KMS-11 (cell line): Measurements from ENCODE around the gene FBXW12.
"Not testable (repeated sequence)": the region's sequence is repeated elsewhere in the genome, so short reads cannot be mapped to it uniquely, and the experiment has no call there.

Experiments used
- H2AFZ ChIP-seq: fragments of 200-600 bp; sonication (generic); 2 replicates; pipeline ENCODE4 v1.6.1; 2016; ENCODE audit warnings: antibody characterized with exemption, mixed run types, low read depth
- H3K27ac ChIP-seq: fragments of 200-600 bp; sonication (generic); 2 replicates; pipeline ENCODE4 v1.6.1; 2016; ENCODE audit warnings: mild to moderate bottlenecking, mixed run types
- H3K27me3 ChIP-seq: fragments of 200-600 bp; sonication (generic); 2 replicates; pipeline ENCODE4 v1.6.1; 2017; ENCODE audit warnings: mild to moderate bottlenecking, low read depth, mixed run types, moderate library complexity; ENCODE audit not compliant: insufficient read depth
- H3K36me3 ChIP-seq: fragments of 200-600 bp; sonication (generic); 2 replicates; pipeline ENCODE4 v1.6.1; 2017; ENCODE audit warnings: mild to moderate bottlenecking, mixed run types; ENCODE audit not compliant: insufficient read depth
- H3K4me1 ChIP-seq: fragments of 200-600 bp; sonication (generic); 2 replicates; pipeline ENCODE4 v1.6.1; 2016; ENCODE audit warnings: mild to moderate bottlenecking, low read depth, mixed run types; ENCODE audit not compliant: poor library complexity, severe bottlenecking
- H3K4me2 ChIP-seq: fragments of 200-600 bp; sonication (generic); 2 replicates; pipeline ENCODE4 v1.7.0; 2016; ENCODE audit warnings: mild to moderate bottlenecking, mixed run types
- H3K4me3 ChIP-seq: fragments of 200-600 bp; sonication (generic); IDR thresholded peaks from 2 replicates; pipeline ENCODE4 v1.6.1; 2017; ENCODE audit warnings: low read depth, low read length, mixed read lengths; ENCODE audit not compliant: insufficient read depth
- H3K79me2 ChIP-seq: fragments of 200-600 bp; sonication (generic); 2 replicates; pipeline ENCODE4 v1.6.1; 2016; ENCODE audit warnings: low read depth, mixed run types; ENCODE audit not compliant: insufficient read depth
- H3K9ac ChIP-seq: fragments of 200-600 bp; sonication (generic); 2 replicates; pipeline ENCODE4 v1.6.1; 2016; ENCODE audit warnings: mild to moderate bottlenecking, mixed run types
- H4K20me1 ChIP-seq: fragments of 200-600 bp; sonication (generic); 2 replicates; pipeline ENCODE4 v1.6.1; 2016; ENCODE audit warnings: mild to moderate bottlenecking, mixed run types; ENCODE audit not compliant: insufficient read depth
- CTCF ChIP-seq: fragments of 200-600 bp; sonication (generic); conservative IDR thresholded peaks from 2 replicates; pipeline ENCODE4 v1.6.1; 2017; ENCODE audit warnings: low read depth, mild to moderate bottlenecking, antibody characterized with exemption, low read length, moderate library complexity, mixed read lengths

Gene FBXW12

GRCh38 chr3:48398701-48399386, 26.8 kb downstream of the FBXW12 start:
- H2AFZ ChIP-seq: no peak overlapping the region
- no peak overlapping the region for H3K9ac ChIP-seq
- TF ChIP-seq CTCF: no peak

GRCh38 chr3:48399387-48400172, 27.6 kb downstream of the FBXW12 start:
- Histone ChIP-seq H2AFZ (no peak overlapping the region), H3K9ac (no peak overlapping the region), H3K27me3 (no peaks in the 10 kb centered on the region), H3K4me1 (no peaks in the 10 kb centered on the region), H3K27ac (no peak overlapping the region), H3K4me2 (no peak overlapping the region), H4K20me1 (no peaks in the 10 kb centered on the region), H3K79me2 (no peaks in the 10 kb centered on the region), H3K4me3 (no peak overlapping the region), H3K36me3 (no peaks in the 10 kb centered on the region)
- TF ChIP-seq CTCF: no peak

More at GRCh38 chr3:48398701-48399386, 26.8 kb downstream of the FBXW12 start:
- Histone ChIP-seq H3K4me1 (no peaks in the 10 kb centered on the region), H4K20me1 (no peaks in the 10 kb centered on the region), H3K79me2 (no peaks in the 10 kb centered on the region), H3K27ac (no peak overlapping the region), H3K4me3 (no peak overlapping the region), H3K4me2 (no peak overlapping the region), H3K36me3 (no peaks in the 10 kb centered on the region), H3K27me3 (no peaks in the 10 kb centered on the region)

- Histone ChIP-seq H2AFZ (no peak overlapping the region), H3K27me3 (no peaks in the 10 kb centered on the region), H3K4me3 (no peak overlapping the region), H4K20me1 (no peaks in the 10 kb centered on the region), H3K9ac (no peak overlapping the region), H3K36me3 (no peaks in the 10 kb centered on the region), H3K79me2 (no peaks in the 10 kb centered on the region), H3K27ac (no peak overlapping the region), H3K4me1 (no peaks in the 10 kb centered on the region), H3K4me2 (no peak overlapping the region)
- TF ChIP-seq CTCF: peak; percentile 80
Measured at GRCh38 chr3:48400824-48401433, 28.9 kb downstream of the FBXW12 start.

GRCh38 chr3:48401434-48401901, 29.4 kb downstream of the FBXW12 start:
- not testable (repeated sequence) for H3K27ac ChIP-seq, H2AFZ ChIP-seq, H3K27me3 ChIP-seq, H3K9ac ChIP-seq, H3K79me2 ChIP-seq, H3K36me3 ChIP-seq, H4K20me1 ChIP-seq, H3K4me1 ChIP-seq, H3K4me2 ChIP-seq, H3K4me3 ChIP-seq
